Rectal smooth muscle tissue (tissue), 1 donor: ENCODE results near the gene PLIN3.
A peak's percentile ranks its signal among the peaks of the same experiment; 100 is the strongest.
"Not testable (repeated sequence)": the region's sequence is repeated elsewhere in the genome, so short reads cannot be mapped to it uniquely, and the experiment has no call there.

ENCODE experiments used
- H3K27ac ChIP-seq: one replicate; pipeline ENCODE4 v1.7.0; 2013; ENCODE audit warnings: low read depth, low read length, inconsistent platforms
- H3K27me3 ChIP-seq: one replicate; pipeline ENCODE4 v1.7.0; 2013; ENCODE audit warnings: low read length; ENCODE audit not compliant: control insufficient read depth, insufficient read depth
- H3K36me3 ChIP-seq: one replicate; pipeline ENCODE4 v1.7.0; 2013; ENCODE audit warnings: low read length; ENCODE audit not compliant: control insufficient read depth, insufficient read depth
- H3K4me1 ChIP-seq: one replicate; pipeline ENCODE4 v1.7.0; 2013; ENCODE audit warnings: low read length; ENCODE audit not compliant: control insufficient read depth, insufficient read depth
- H3K4me3 ChIP-seq: one replicate; pipeline ENCODE4 v1.7.0; 2013; ENCODE audit warnings: low read length
- H3K9ac ChIP-seq: one replicate; pipeline ENCODE4 v1.7.0; 2013; ENCODE audit warnings: low read length

PLIN3 gene

DNA sequence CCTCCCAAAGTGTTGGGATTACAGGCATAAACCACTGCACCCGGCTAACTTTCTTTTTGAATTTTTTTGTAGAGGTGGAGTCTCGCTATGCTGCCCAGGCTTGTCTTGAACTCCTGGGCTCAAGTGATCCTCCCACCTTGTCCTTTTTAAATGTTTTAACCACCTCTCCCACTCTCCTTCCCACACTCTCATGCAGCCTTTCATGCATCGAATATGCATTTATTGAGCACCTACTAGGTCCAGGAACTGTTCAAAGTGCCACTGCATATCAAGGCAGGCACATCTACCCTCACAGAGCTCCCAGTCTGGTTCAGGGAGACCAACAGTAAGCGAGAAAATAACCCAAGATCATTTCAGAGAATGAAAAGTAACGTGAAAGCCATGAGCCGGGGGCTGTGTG is 37.1 kb downstream of the PLIN3 start:
- Histone ChIP-seq H3K4me1 (no peaks in the 10 kb centered on the region), H3K36me3 (no peaks in the 10 kb centered on the region), H3K9ac (no peak overlapping the region), H3K4me3 (peak overlapping the region; percentile 98), H3K27me3 (no peaks in the 10 kb centered on the region), H3K27ac (no peak overlapping the region)

GRCh38 chr19:4829001-4829712 is 38.3 kb downstream of the PLIN3 start:
- H3K36me3 ChIP-seq: no peaks in the 10 kb centered on the region
- no peak overlapping the region for H3K4me3 ChIP-seq
- H3K27me3 ChIP-seq: no peaks in the 10 kb centered on the region
- H3K27ac ChIP-seq: no peak overlapping the region
- H3K9ac ChIP-seq: no peak overlapping the region
- H3K4me1 ChIP-seq: no peaks in the 10 kb centered on the region

GRCh38 chr19:4823577-4823976 is 43.9 kb downstream of the PLIN3 start:
- no peak overlapping the region for H3K9ac ChIP-seq
- no peaks in the 10 kb centered on the region for H3K4me1 ChIP-seq
- H3K36me3 ChIP-seq: no peaks in the 10 kb centered on the region
- H3K27ac ChIP-seq: no peak overlapping the region
- H3K4me3 ChIP-seq: no peak overlapping the region
- H3K27me3 ChIP-seq: no peaks in the 10 kb centered on the region

GRCh38 chr19:4822354-4822753 is 45.1 kb downstream of the PLIN3 start:
- H3K27ac ChIP-seq, H3K36me3 ChIP-seq, H3K4me1 ChIP-seq, H3K9ac ChIP-seq, H3K4me3 ChIP-seq, H3K27me3 ChIP-seq: not testable (repeated sequence)

- H3K9ac ChIP-seq: no peak overlapping the region
- H3K27me3 ChIP-seq: no peaks in the 10 kb centered on the region
- H3K4me1 ChIP-seq: no peaks in the 10 kb centered on the region
- no peak overlapping the region for H3K4me3 ChIP-seq
- peaks cover 18% of the 10 kb centered on the region for H3K36me3 ChIP-seq
- H3K27ac ChIP-seq: no peak overlapping the region
Measured at GRCh38 chr19:4821265-4821664, 46.2 kb downstream of the PLIN3 start.

GRCh38 chr19:4817467-4818277 is 49.8 kb downstream of the PLIN3 start:
- H3K36me3 ChIP-seq: peaks cover 18% of the 10 kb centered on the region
- H3K9ac ChIP-seq: no peak overlapping the region
- H3K4me1 ChIP-seq: peaks cover 9% of the 10 kb centered on the region
- no peak overlapping the region for H3K27ac ChIP-seq
- no peak overlapping the region for H3K4me3 ChIP-seq
- H3K27me3 ChIP-seq: no peaks in the 10 kb centered on the region

DNA sequence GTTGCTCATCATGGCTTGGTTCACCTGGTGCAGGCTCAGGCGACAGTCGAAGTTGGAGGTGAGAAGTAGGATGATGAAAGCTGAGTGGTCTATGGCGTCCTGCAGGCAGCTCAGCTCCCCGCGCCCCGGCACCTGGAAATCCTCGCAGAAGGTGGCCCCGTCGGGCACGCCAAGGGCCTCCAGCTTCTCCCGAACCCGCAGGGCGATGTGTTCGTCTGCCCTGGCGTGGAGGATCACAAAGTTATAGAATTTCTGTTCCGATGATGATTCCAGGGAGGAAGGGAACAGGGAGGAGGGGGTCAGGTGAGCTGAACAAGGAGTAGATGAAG is 50.6 kb downstream of the PLIN3 start:
- Histone ChIP-seq H3K4me1 (peaks cover 9% of the 10 kb centered on the region), H3K27ac (no peak overlapping the region), H3K36me3 (peaks cover 18% of the 10 kb centered on the region), H3K27me3 (no peaks in the 10 kb centered on the region), H3K4me3 (no peak overlapping the region), H3K9ac (no peak overlapping the region)

DNA sequence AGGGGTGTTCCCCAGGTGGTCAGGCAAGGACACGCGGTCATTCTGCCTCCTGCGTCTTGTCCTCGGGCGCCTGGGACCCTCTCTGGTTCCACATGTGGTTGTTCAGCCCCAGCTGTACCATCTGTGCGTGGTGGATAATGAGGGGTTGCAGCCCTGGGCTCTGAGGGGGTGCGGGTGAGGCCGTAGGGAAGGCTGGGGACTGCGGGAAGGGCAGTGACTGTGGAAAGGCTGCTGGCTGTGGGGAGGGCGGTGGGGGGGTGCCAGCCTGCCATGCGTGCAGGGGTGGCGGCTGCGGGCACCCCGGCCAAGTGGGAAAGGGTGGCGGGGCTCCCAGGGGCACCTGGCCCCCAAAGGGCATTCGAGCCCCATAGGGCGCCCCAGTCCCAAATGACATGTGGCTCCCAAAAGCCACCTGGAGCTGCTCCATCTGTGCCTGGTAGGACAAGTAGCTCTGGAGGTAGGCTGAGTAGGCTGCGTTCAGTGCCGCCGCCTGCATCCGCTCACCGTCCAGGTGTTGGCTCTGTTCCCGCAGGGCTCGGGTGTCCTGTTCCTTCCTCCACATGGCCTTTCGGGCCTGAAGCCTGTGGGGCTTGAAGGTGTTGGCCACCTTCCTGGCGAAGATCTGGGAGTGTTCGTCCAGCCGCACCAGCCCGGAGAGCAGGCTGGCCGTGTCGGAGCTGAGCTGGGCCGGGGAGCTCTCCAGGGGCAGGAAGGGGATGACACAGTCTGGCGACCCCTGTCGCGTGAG is 51.1 kb downstream of the PLIN3 start:
- H3K36me3 ChIP-seq: peaks cover 18% of the 10 kb centered on the region
- no peak overlapping the region for H3K9ac ChIP-seq
- no peak overlapping the region for H3K27ac ChIP-seq
- no peaks in the 10 kb centered on the region for H3K27me3 ChIP-seq
- H3K4me3 ChIP-seq: no peak overlapping the region
- peaks cover 9% of the 10 kb centered on the region for H3K4me1 ChIP-seq

GRCh38 chr19:4815426-4816201 is 51.9 kb downstream of the PLIN3 start:
- Histone ChIP-seq H3K9ac (peak overlapping the region; percentile 30), H3K27me3 (no peaks in the 10 kb centered on the region), H3K4me3 (peak overlapping the region; percentile 61), H3K36me3 (peaks cover 18% of the 10 kb centered on the region), H3K27ac (no peak overlapping the region), H3K4me1 (peaks cover 9% of the 10 kb centered on the region)

GRCh38 chr19:4814625-4815425 is 52.6 kb downstream of the PLIN3 start:
- no peak overlapping the region for H3K9ac ChIP-seq
- H3K4me1 ChIP-seq: peaks cover 9% of the 10 kb centered on the region
- H3K4me3 ChIP-seq: no peak overlapping the region
- H3K27me3 ChIP-seq: no peaks in the 10 kb centered on the region
- no peak overlapping the region for H3K27ac ChIP-seq
- H3K36me3 ChIP-seq: peaks cover 18% of the 10 kb centered on the region

GRCh38 chr19:4811328-4812131 is 55.9 kb downstream of the PLIN3 start:
- Histone ChIP-seq H3K4me1 (peaks cover 9% of the 10 kb centered on the region), H3K27ac (no peak overlapping the region)

More at GRCh38 chr19:4811328-4812131, 55.9 kb downstream of the PLIN3 start:
- H3K27me3 ChIP-seq: no peaks in the 10 kb centered on the region
- no peak overlapping the region for H3K4me3 ChIP-seq
- H3K9ac ChIP-seq: no peak overlapping the region
- H3K36me3 ChIP-seq: peaks cover 1% of the 10 kb centered on the region
